Stomach (tissue), 9 donors: Measurements from ENCODE around the gene TLR9. TPM values are rescaled to one million over a fixed set of nuclear protein-coding genes. Genes with fewer than 3 reads are reported as not detected.

Experiments used
- DNase-seq, 2 donors: peaks; one replicate each; pipeline versions ENCODE4 v3.0.0 to v3.0.0-alpha.2; 2013 to 2019
- H3K27ac ChIP-seq, 5 donors: fragments of 200-600 bp in 4 of 5; sonication (generic) in 4 of 5; one replicate each; pipeline ENCODE4 v1.5.1; 2013 to 2019; ENCODE audit warnings: mild to moderate bottlenecking in 1 of 5, moderate library complexity in 1 of 5
- H3K27me3 ChIP-seq, 3 donors: fragments of 200-600 bp; sonication (generic); one replicate each; pipeline ENCODE4 v1.5.1; 2017 to 2019; ENCODE audit warnings: mixed run types in 1 of 3
- H3K36me3 ChIP-seq, 4 donors: fragments of 200-600 bp; sonication (generic); 1 replicate in 3 of 4; 2 replicates in 1 of 4; pipeline ENCODE4 v1.5.1; 2016 to 2019
- H3K4me1 ChIP-seq, 4 donors: fragments of 200-600 bp; sonication (generic); one replicate each; pipeline ENCODE4 v1.5.1; 2016 to 2019
- H3K4me3 ChIP-seq, 4 donors: fragments of 200-600 bp; sonication (generic) in 3 of 4; one replicate each; pipeline ENCODE4 v1.5.1; 2016 to 2019; ENCODE audit warnings: mild to moderate bottlenecking in 1 of 4
- H3K9me3 ChIP-seq, 4 donors: fragments of 200-600 bp; sonication (generic); one replicate each; pipeline ENCODE4 v1.5.1; 2016 to 2019
- CTCF ChIP-seq, 7 experiments: fragments of 450-650 bp in 4 of 7; fragments of 200-600 bp in 3 of 7; sonication (generic) in 3 of 7; IDR thresholded peaks; one replicate each; pipeline ENCODE4 v1.5.1; 2016 to 2019; ENCODE audit warnings: antibody characterized with exemption in 7 of 7, control low read depth in 2 of 7, mild to moderate bottlenecking in 1 of 7
- EP300 ChIP-seq: sonication (generic); formaldehyde crosslinking; IDR thresholded peaks from one replicate; pipeline ENCODE4 v1.6.1; 2017; ENCODE audit warnings: antibody characterized with exemption
- POLR2A ChIP-seq, 4 donors: fragments of 450-650 bp; IDR thresholded peaks; one replicate each; pipeline ENCODE4 v1.6.1; 2016; ENCODE audit warnings: antibody characterized with exemption in 4 of 4, control low read depth in 2 of 4, mild to moderate bottlenecking in 1 of 4, moderate library complexity in 1 of 4
- POLR2AphosphoS5 ChIP-seq, 3 donors: sonication (generic); formaldehyde crosslinking; IDR thresholded peaks; one replicate each; pipeline ENCODE4 v1.6.1; 2016; ENCODE audit warnings: antibody characterized with exemption in 3 of 3
- WGBS, 5 donors: extraction: QIAGEN DNeasy Blood & Tissue Kit in 3 of 5; methylation state at CpG; one replicate each; pipeline versions ENCODE4 v1.1.5 to v1.1.7; 2013 to 2018; 5-methylcytosine and 5-hydroxymethylcytosine counted together
- intact Hi-C: fragments of 100-400 bp; cut with DNase I; formaldehyde crosslinking; loops from one replicate; pipeline ENCODE4 v1.15.1; 2023; ENCODE audit warnings: low total_unique reads
- polyA plus RNA-seq, 3 donors: library from polyadenylated mRNA; stranded (reverse); fragments of 200-250 nt; gene quantifications; one replicate each; pipeline ENCODE4 v1.2.3, GENCODE V29; 2013
- total RNA-seq, 5 donors: library from RNA; depleted of rRNA; stranded (reverse); fragments of >200 nt; gene quantifications; one replicate each; pipeline versions ENCODE4 v1.1.0 to v1.2.3, GENCODE V29; 2014 to 2016
- donor health status: healthy with polysubstance abuse.
- donor health status: Bipolar disorder and iron deficiency.
- donor health status: healthy.

Gene TLR9
- total and polyA plus RNA-seq, 8 donors = 0.18 TPM; not detected in 7

- intact Hi-C loops = no loop called here
- Histone ChIP-seq H3K27me3 (no peaks in the 10 kb centered on the region), H3K36me3 (peaks cover 23 to 33% (median 23%) of the 10 kb centered on the region in 4 donors), H3K27ac (peak overlapping the region; percentile 81 to 94 (median 85)), H3K4me1 (peaks cover 45 to 73% (median 56%) of the 10 kb centered on the region in 4 donors), H3K9me3 (no peaks in the 10 kb centered on the region), H3K4me3 (no peak overlapping the region)
- WGBS, 5 donors = 45 to 75% (median 56%) methylated on average over 8 to 12 of the region's 12 CpGs
- TF ChIP-seq POLR2AphosphoS5 (IDR thresholded peaks at IDR 0.05) = no peak
- TF ChIP-seq EP300 = no peak
- TF ChIP-seq CTCF (IDR thresholded peaks at IDR 0.05) = no peak
- no peak for TF ChIP-seq POLR2A (IDR thresholded peaks at IDR 0.05)
- DNase-seq = peak in 1 of 2 donors; percentile 67
These were observed 7.0 kb downstream of the TLR9 start for GRCh38 chr3:52218454-52218853.

- Histone ChIP-seq H3K4me1 (peaks cover 45 to 75% (median 56%) of the 10 kb centered on the region in 4 donors), H3K9me3 (no peaks in the 10 kb centered on the region), H3K27ac (peak overlapping the region; percentile 81 to 94 (median 85)), H3K36me3 (peaks cover 27 to 38% (median 28%) of the 10 kb centered on the region in 4 donors), H3K27me3 (no peaks in the 10 kb centered on the region), H3K4me3 (no peak overlapping the region)
- 60 to 72% (median 64%) methylated on average over 3 of the region's 3 CpGs for WGBS, 5 donors
- DNase-seq = no peak
- TF ChIP-seq POLR2A (IDR thresholded peaks at IDR 0.05) = no peak
- TF ChIP-seq POLR2AphosphoS5 (IDR thresholded peaks at IDR 0.05) = no peak
- no peak for TF ChIP-seq CTCF (IDR thresholded peaks at IDR 0.05)
- TF ChIP-seq EP300 = no peak
- intact Hi-C loops = no loop called here
These were observed 7.4 kb downstream of the TLR9 start for GRCh38 chr3:52218026-52218425.

- TF ChIP-seq CTCF (IDR thresholded peaks at IDR 0.05) = no peak
- no peak for TF ChIP-seq POLR2AphosphoS5 (IDR thresholded peaks at IDR 0.05)
- TF ChIP-seq POLR2A (IDR thresholded peaks at IDR 0.05) = no peak
- TF ChIP-seq EP300 = no peak
- 37 to 44% (median 39%) methylated on average over 10 of the region's 10 CpGs for WGBS, 5 donors
- H3K9me3 ChIP-seq = no peaks in the 10 kb centered on the region
- H3K4me1 ChIP-seq = peaks cover 45 to 80% (median 56%) of the 10 kb centered on the region in 4 donors
- H3K27ac ChIP-seq = peak overlapping the region; percentile 81 to 94 (median 86)
- H3K4me3 ChIP-seq = no peak overlapping the region
- DNase-seq = no peak
- no peaks in the 10 kb centered on the region for H3K27me3 ChIP-seq
- peaks cover 33 to 44% (median 34%) of the 10 kb centered on the region in 4 donors for H3K36me3 ChIP-seq
- intact Hi-C loops = no loop called here
These were observed 8.0 kb downstream of the TLR9 start for GRCh38 chr3:52217409-52217805.

- Histone ChIP-seq H3K27ac (peak overlapping the region; percentile 81 to 94 (median 86)), H3K9me3 (no peaks in the 10 kb centered on the region), H3K4me3 (no peak overlapping the region), H3K36me3 (peaks cover 40 to 49% (median 40%) of the 10 kb centered on the region in 4 donors), H3K27me3 (no peaks in the 10 kb centered on the region), H3K4me1 (peaks cover 45 to 79% (median 54%) of the 10 kb centered on the region in 4 donors)
- peak; percentile 95 to 97 for DNase-seq
- intact Hi-C loops = no loop called here
- 16 to 27% (median 24%) methylated on average over 13 of the region's 13 CpGs for WGBS, 5 donors
- no peak for TF ChIP-seq POLR2A (IDR thresholded peaks at IDR 0.05)
- TF ChIP-seq POLR2AphosphoS5 (IDR thresholded peaks at IDR 0.05) = peak in 2 of 3 donors; percentile 88
These were observed 8.6 kb downstream of the TLR9 start for GRCh38 chr3:52216585-52217408.
